Measurements from ENCODE around the gene HOXC12.

- TF ChIP-seq, protein P1, sequence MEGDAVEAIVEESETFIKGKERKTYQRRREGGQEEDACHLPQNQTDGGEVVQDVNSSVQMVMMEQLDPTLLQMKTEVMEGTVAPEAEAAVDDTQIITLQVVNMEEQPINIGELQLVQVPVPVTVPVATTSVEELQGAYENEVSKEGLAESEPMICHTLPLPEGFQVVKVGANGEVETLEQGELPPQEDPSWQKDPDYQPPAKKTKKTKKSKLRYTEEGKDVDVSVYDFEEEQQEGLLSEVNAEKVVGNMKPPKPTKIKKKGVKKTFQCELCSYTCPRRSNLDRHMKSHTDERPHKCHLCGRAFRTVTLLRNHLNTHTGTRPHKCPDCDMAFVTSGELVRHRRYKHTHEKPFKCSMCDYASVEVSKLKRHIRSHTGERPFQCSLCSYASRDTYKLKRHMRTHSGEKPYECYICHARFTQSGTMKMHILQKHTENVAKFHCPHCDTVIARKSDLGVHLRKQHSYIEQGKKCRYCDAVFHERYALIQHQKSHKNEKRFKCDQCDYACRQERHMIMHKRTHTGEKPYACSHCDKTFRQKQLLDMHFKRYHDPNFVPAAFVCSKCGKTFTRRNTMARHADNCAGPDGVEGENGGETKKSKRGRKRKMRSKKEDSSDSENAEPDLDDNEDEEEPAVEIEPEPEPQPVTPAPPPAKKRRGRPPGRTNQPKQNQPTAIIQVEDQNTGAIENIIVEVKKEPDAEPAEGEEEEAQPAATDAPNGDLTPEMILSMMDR (conservative IDR thresholded peaks at IDR 0.05 in 1 of 2, IDR thresholded peaks at IDR 0.05 in 1 of 2; ENCODE audit: extremely low read depth in 1 of 2, insufficient read depth in 1 of 2, low read depth in 1 of 2, low read length in 2 of 2) = no peak
- TF ChIP-seq EZH2 (IDR thresholded peaks at IDR 0.05; ENCODE audit: borderline replicate concordance, low read length) = no peak
Observed at GRCh38 chr12:53967421-53967925, 12.8 kb downstream of the HOXC12 start.
